GM19238 (cell line): ENCODE results near the gene PPP2R2C.

ENCODE experiments used
- DNase-seq: peaks from one replicate; pipeline ENCODE4 v3.0.0; 2011; ENCODE audit warnings: low spot score; ENCODE audit not compliant: insufficient read length

The PPP2R2C gene

GRCh38 chr4:6383009-6383404 lies 89.4 kb downstream of the PPP2R2C start:
- DNase-seq = no peak

GRCh38 chr4:6381571-6382123 lies 90.8 kb downstream of the PPP2R2C start:
- no peak for DNase-seq

- no peak for DNase-seq
Measured at GRCh38 chr4:6380746-6381410, 91.5 kb downstream of the PPP2R2C start.

GRCh38 chr4:6379767-6380745 lies 92.4 kb downstream of the PPP2R2C start:
- no peak for DNase-seq

- no peak for DNase-seq
Measured at GRCh38 chr4:6378493-6379445, 93.6 kb downstream of the PPP2R2C start.

GRCh38 chr4:6377626-6378492 lies 94.6 kb downstream of the PPP2R2C start:
- no peak for DNase-seq

DNA sequence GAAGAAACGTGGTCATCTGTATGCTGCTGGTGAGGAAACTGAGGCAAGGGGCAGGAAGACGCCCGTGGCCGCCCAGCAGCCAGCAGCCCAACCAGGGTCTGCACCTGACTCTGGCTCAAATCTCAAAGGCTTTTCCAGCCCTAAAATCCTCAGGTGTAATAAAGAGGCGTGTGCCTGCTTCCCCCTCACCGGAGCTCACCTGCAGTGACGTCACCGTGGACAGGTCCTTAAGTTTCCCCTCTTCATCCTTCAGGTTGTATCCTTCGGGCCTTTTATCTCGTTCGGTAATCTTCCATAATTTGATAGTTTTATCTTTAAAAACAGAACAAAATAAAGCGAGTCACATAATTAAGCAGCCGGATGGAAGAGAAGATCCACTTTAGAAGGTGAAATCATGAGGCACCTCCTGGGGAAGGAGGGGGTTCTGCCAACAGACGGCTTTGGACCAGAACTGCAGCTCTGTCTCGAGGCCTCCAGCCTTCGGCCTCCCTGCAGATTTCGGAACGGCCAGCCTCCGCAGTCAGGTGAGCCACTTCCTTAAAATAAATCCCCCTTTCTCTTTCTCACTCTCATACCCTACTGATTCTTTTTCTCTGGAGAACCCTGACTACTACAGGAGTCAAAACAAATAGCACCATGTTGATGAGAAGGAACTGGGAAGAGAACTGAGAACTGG lies 96.7 kb downstream of the PPP2R2C start:
- no peak for DNase-seq

- no peak for DNase-seq
Measured at GRCh38 chr4:6374575-6374974, 97.8 kb downstream of the PPP2R2C start.

DNA sequence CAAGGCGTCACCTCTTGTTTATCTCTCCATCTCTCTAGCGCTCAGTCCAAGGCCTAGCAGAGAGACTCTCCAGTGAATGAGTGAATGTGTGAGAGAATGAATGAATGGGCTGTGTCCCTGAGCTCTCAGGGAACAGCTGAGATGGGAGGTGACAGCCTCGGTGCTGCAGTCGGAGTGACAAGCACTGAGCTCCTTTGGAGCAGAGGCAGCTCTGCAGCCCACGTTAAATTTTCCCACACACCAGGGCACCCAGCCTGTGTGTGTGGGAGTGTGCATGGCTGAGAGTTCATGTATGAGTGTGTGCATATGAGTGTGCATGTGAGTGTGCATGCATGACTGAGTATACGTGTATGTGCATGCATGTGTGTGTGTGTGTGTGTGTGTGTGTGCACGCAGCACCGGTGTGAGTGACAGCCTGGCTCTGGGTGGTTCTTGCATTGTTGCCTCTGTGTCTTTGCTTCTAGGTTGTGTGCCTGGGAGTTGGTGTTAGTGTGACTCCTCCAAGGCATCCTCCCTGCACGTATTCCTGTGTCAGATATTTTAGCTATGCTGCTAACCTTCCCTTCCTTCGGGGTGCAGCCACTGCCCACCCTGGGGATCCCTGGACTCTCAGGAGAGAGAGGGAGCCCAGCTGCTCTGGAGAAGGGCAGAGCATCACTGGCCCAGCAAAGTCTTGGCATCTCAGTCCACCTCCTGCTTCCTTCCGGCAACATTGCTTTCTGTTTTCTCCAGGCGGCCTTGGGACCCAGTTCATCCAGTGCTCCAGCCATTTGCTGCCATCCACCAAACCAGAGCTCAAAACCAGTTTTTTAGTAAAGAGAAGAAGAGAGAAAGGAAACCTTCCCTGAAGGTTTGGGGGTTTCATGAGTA lies 98.6 kb downstream of the PPP2R2C start:
- DNase-seq = no peak

GRCh38 chr4:6372649-6373525 lies 99.5 kb downstream of the PPP2R2C start:
- peak; percentile 53 for DNase-seq

GRCh38 chr4:6371812-6372211 lies 100.6 kb downstream of the PPP2R2C start:
- DNase-seq = no peak

- DNase-seq = no peak
Measured at GRCh38 chr4:6371271-6371670, 101.1 kb downstream of the PPP2R2C start.

GRCh38 chr4:6369924-6370645 lies 102.3 kb downstream of the PPP2R2C start:
- no peak for DNase-seq

GRCh38 chr4:6369511-6369910 lies 102.9 kb downstream of the PPP2R2C start:
- no peak for DNase-seq

GRCh38 chr4:6369035-6369434 lies 103.4 kb downstream of the PPP2R2C start:
- no peak for DNase-seq

- no peak for DNase-seq
Measured at GRCh38 chr4:6368601-6369000, 103.8 kb downstream of the PPP2R2C start.

DNA sequence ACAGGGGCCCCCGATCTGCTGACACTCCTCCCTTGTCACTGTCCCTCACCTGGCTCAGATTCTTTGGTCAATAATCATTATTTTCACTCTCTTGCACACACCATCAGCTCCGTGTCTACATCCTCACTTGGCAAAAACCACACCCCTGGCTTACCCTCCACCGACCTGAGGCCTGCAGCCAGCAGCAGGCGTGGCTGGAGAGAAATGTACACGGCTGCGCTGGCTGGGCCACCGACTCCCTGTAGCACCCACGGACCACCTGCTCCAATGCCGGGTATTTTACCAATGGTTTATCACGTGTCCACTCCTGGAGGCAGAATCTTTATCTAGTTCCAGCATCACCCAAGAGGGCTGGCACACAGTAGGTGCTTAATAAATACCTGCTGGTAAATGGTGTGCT lies 104.3 kb downstream of the PPP2R2C start:
- no peak for DNase-seq
